GM18502 (cell line): ENCODE results near the gene GPC5.
"Not testable (repeated sequence)": the region's sequence is repeated elsewhere in the genome, so short reads cannot be mapped to it uniquely, and the experiment has no call there.

Experiments used
- ATAC-seq: cut with Tn5 transposase; IDR thresholded peaks from one replicate; pipeline ENCODE4 v1.9.1; 2021; ENCODE audit warnings: mild to moderate bottlenecking; ENCODE audit not compliant: unreplicated experiment, poor library complexity

Gene GPC5

GRCh38 chr13:92649140-92649813 is 1250.9 kb downstream of the GPC5 start:
- ATAC-seq = no peak

- no peak for ATAC-seq
Measured at GRCh38 chr13:92656103-92656502, 1257.7 kb downstream of the GPC5 start.

- no peak for ATAC-seq
Measured at GRCh38 chr13:92656648-92657047, 1258.2 kb downstream of the GPC5 start.

- ATAC-seq = no peak
Measured at GRCh38 chr13:92657565-92657964, 1259.1 kb downstream of the GPC5 start.

- ATAC-seq = no peak
Measured at GRCh38 chr13:92658293-92658692, 1259.9 kb downstream of the GPC5 start.

- no peak for ATAC-seq
Measured at GRCh38 chr13:92661406-92661805, 1263.0 kb downstream of the GPC5 start.

- no peak for ATAC-seq
Measured at GRCh38 chr13:92668157-92668556, 1269.7 kb downstream of the GPC5 start.

GRCh38 chr13:92670096-92670495 is 1271.7 kb downstream of the GPC5 start:
- no peak for ATAC-seq

GRCh38 chr13:92671821-92672220 is 1273.4 kb downstream of the GPC5 start:
- ATAC-seq = no peak

GRCh38 chr13:92676246-92676645 is 1277.8 kb downstream of the GPC5 start:
- no peak for ATAC-seq

GRCh38 chr13:92677571-92677970 is 1279.2 kb downstream of the GPC5 start:
- no peak for ATAC-seq

GRCh38 chr13:92679602-92680001 is 1281.2 kb downstream of the GPC5 start:
- ATAC-seq = no peak

- ATAC-seq = no peak
Measured at GRCh38 chr13:92681239-92681638, 1282.8 kb downstream of the GPC5 start.

- no peak for ATAC-seq
Measured at GRCh38 chr13:92682832-92683517, 1284.6 kb downstream of the GPC5 start.

GRCh38 chr13:92694047-92694446 is 1295.6 kb downstream of the GPC5 start:
- no peak for ATAC-seq

GRCh38 chr13:92695827-92696226 is 1297.4 kb downstream of the GPC5 start:
- not testable (repeated sequence) for ATAC-seq

- no peak for ATAC-seq
Measured at GRCh38 chr13:92716749-92717148, 1318.3 kb downstream of the GPC5 start.

GRCh38 chr13:92717857-92718256 is 1319.4 kb downstream of the GPC5 start:
- ATAC-seq = no peak

- ATAC-seq = no peak
Measured at GRCh38 chr13:92719868-92720267, 1321.4 kb downstream of the GPC5 start.

- no peak for ATAC-seq
Measured at GRCh38 chr13:92721620-92722019, 1323.2 kb downstream of the GPC5 start.

- no peak for ATAC-seq
Measured at GRCh38 chr13:92727118-92727517, 1328.7 kb downstream of the GPC5 start.

- no peak for ATAC-seq
Measured at GRCh38 chr13:92734068-92734467, 1335.6 kb downstream of the GPC5 start.
